ENCODE measurements around the gene PGM2L1. TPM values are rescaled to one million over a fixed set of nuclear protein-coding genes. Genes with fewer than 3 reads are reported as not detected.

PGM2L1 gene
- total RNA-seq, 1 experiment from 2014 or later, result 0.75 TPM

DNA sequence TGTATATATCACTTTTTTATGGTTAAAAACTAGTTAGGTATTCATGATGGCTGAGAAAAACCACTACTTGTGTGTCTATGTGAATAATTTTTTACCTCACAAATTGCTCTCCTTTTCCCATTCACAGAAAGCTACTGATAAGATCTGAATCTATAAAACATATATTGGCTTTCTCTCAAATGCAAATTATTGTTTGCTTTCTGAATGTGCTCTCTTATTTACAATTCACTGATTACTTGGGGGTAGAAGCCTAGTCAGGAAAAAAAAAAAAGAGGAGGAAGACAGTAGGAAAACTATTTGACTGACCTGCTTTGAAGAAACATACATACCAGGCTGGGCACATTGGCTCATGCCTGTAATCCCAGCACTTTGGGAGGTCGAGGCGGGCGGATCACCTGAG is 20.5 kb downstream of the PGM2L1 start:
- intact Hi-C loops (cut with micrococcal nuclease), result no loop called here
- BruUV-seq (replicated peaks), result no TSS peak
- Mint-ChIP-seq H3K4me3 (ENCODE audit: unreplicated experiment) (no peak overlapping the region), H3K27me3 (ENCODE audit: insufficient read depth, unreplicated experiment) (no peaks in the 10 kb centered on the region), H3K4me1 (ENCODE audit: insufficient read depth, unreplicated experiment) (no peaks in the 10 kb centered on the region), H3K9me3 (ENCODE audit: unreplicated experiment) (no peaks in the 10 kb centered on the region), H3K36me3 (ENCODE audit: insufficient read depth, unreplicated experiment) (no peaks in the 10 kb centered on the region), H3K27ac (ENCODE audit: low read depth, unreplicated experiment) (no peak overlapping the region)
- no peak for DNase-seq (ENCODE audit: unreplicated experiment)
- TF ChIP-seq, protein P1, sequence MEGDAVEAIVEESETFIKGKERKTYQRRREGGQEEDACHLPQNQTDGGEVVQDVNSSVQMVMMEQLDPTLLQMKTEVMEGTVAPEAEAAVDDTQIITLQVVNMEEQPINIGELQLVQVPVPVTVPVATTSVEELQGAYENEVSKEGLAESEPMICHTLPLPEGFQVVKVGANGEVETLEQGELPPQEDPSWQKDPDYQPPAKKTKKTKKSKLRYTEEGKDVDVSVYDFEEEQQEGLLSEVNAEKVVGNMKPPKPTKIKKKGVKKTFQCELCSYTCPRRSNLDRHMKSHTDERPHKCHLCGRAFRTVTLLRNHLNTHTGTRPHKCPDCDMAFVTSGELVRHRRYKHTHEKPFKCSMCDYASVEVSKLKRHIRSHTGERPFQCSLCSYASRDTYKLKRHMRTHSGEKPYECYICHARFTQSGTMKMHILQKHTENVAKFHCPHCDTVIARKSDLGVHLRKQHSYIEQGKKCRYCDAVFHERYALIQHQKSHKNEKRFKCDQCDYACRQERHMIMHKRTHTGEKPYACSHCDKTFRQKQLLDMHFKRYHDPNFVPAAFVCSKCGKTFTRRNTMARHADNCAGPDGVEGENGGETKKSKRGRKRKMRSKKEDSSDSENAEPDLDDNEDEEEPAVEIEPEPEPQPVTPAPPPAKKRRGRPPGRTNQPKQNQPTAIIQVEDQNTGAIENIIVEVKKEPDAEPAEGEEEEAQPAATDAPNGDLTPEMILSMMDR (IDR thresholded peaks at IDR 0.05; ENCODE audit: unreplicated experiment), result no peak
- ChIA-PET POLR2A (no interaction called here), CTCF (no interaction called here)

DNA sequence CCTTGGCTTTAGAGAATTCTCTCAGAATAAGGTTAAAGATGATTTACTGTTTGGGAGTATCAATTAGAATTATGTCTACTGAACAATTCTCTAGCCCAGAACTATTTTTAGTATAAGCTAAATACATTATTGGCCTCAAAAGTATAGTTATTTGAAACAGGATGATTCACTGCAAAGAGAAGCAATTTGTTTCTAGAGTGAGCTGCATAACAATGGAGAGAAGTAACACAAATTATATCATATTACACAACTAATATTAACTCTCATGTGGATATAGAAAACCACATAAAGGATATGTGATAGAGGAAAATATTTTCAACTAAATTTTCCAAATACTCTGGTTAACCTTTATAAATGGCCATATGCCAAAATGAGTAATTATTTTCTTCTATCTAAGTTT is 24.9 kb downstream of the PGM2L1 start:
- no peaks in the 10 kb centered on the region for H3K9me3 Mint-ChIP-seq (ENCODE audit: unreplicated experiment)
- no peaks in the 10 kb centered on the region for H3K36me3 Mint-ChIP-seq (ENCODE audit: insufficient read depth, unreplicated experiment)
- intact Hi-C loops (cut with micrococcal nuclease), result no loop called here
- H3K27me3 Mint-ChIP-seq (ENCODE audit: insufficient read depth, unreplicated experiment), result no peaks in the 10 kb centered on the region
- TF ChIP-seq, protein P1 (IDR thresholded peaks at IDR 0.05; ENCODE audit: unreplicated experiment), result no peak
- H3K4me1 Mint-ChIP-seq (ENCODE audit: insufficient read depth, unreplicated experiment), result peaks cover 5% of the 10 kb centered on the region
- no peak for DNase-seq (ENCODE audit: unreplicated experiment)
- no peak overlapping the region for H3K4me3 Mint-ChIP-seq (ENCODE audit: unreplicated experiment)
- H3K27ac Mint-ChIP-seq (ENCODE audit: low read depth, unreplicated experiment), result no peak overlapping the region
- ChIA-PET CTCF (interaction anchor here (1.0 kb wide), 1 partner anchor 25 kb away, joined by 4 read pairs; the partner anchor contains the start of gene PGM2L1), POLR2A (no interaction called here)
- no TSS peak for BruUV-seq (replicated peaks)

DNA sequence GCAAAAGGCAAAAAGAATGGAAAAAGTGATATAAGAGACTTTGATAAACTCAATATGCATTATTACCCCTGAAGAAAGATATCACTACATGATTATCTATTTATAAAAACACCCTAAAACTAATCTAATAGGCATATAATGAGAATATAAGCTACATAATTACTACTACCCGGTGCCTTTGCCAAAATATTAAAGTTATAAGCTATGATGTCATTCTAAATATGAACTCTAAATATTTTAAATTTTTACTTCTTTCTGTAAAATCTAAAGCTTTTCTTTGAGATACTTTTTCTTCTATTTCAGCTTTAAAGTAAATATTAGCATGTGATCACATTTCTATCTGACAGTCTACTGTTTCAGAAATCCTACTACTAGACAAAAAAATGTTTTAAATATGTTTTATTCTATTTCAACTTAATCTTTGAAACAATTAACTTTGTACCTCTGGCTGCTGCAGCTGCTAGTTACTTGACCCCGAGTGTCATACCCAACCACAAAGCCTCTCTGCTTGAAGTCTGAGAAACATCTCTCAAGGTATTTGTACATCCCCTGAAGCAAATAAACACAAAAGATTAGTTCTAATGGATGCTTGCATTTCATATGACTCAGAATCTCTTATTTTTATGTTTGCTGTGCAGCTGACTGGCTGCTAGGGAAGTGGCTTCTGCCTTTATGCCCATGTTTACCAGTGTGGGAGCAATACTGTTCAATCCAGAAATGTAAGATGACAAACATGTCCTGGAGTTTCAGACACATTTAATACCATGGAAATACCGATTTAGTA is 26.8 kb downstream of the PGM2L1 start:
- no peaks in the 10 kb centered on the region for H3K36me3 Mint-ChIP-seq (ENCODE audit: insufficient read depth, unreplicated experiment)
- H3K27me3 Mint-ChIP-seq (ENCODE audit: insufficient read depth, unreplicated experiment), result no peaks in the 10 kb centered on the region

DNA sequence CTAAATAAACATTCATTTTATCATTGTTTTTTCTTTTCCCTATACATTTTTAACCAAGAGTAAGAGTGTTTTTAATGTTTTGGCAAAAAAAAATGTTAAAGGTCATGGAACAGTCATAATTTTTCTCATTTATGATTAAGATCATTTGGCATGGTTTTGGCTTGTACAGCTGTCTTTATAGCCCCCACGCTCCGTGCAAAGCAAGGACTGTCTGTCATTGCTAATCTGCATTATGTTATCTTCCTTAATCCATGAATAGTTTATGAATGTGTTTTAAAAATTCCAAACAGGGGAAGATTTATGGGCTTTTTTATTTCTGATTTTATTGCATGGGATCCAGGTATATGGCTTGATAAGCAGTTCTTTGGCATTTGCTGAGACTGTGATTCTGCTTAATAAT is 28.1 kb downstream of the PGM2L1 start:
- no peak overlapping the region for H3K27ac Mint-ChIP-seq (ENCODE audit: low read depth, unreplicated experiment)
- no peak for DNase-seq (ENCODE audit: unreplicated experiment)
- BruUV-seq (replicated peaks), result no TSS peak
- H3K9me3 Mint-ChIP-seq (ENCODE audit: unreplicated experiment), result no peaks in the 10 kb centered on the region
- ChIA-PET CTCF (interaction anchor here (1.2 kb wide), 2 partner anchors 18 to 19 kb away, joined by 4 to 6 read pairs; no protein-coding TSS in a partner anchor), POLR2A (no interaction called here)
- H3K36me3 Mint-ChIP-seq (ENCODE audit: insufficient read depth, unreplicated experiment), result no peaks in the 10 kb centered on the region
- H3K4me1 Mint-ChIP-seq (ENCODE audit: insufficient read depth, unreplicated experiment), result peaks cover 5% of the 10 kb centered on the region
- H3K4me3 Mint-ChIP-seq (ENCODE audit: unreplicated experiment), result no peak overlapping the region
- TF ChIP-seq, protein P1 (IDR thresholded peaks at IDR 0.05; ENCODE audit: unreplicated experiment), result no peak
- intact Hi-C loops (cut with micrococcal nuclease), result no loop called here
- H3K27me3 Mint-ChIP-seq (ENCODE audit: insufficient read depth, unreplicated experiment), result no peaks in the 10 kb centered on the region

More for the DNA sequence above, 26.8 kb downstream of the PGM2L1 start:
- no TSS peak for BruUV-seq (replicated peaks)
- ChIA-PET CTCF (interaction anchor here (0.7 to 1.2 kb wide), 2 partner anchors 16 to 489 kb away, joined by 4 to 6 read pairs; no protein-coding TSS in a partner anchor), POLR2A (interaction anchor here (0.5 to 1.1 kb wide), 2 partner anchors 11 to 27 kb away, joined by 3 read pairs; partner anchors contain the start of gene PGM2L1)
- Mint-ChIP-seq H3K9me3 (ENCODE audit: unreplicated experiment) (no peaks in the 10 kb centered on the region), H3K4me3 (ENCODE audit: unreplicated experiment) (no peak overlapping the region), H3K27ac (ENCODE audit: low read depth, unreplicated experiment) (peak overlapping the region; percentile 55), H3K4me1 (ENCODE audit: insufficient read depth, unreplicated experiment) (peaks cover 5% of the 10 kb centered on the region)
- TF ChIP-seq, protein P1 (IDR thresholded peaks at IDR 0.05; ENCODE audit: unreplicated experiment), result no peak
- intact Hi-C loops (cut with micrococcal nuclease), result no loop called here
- DNase-seq (ENCODE audit: unreplicated experiment), result peak; percentile 54

Measured in MCF 10A (cell line).